Activated CD4-positive, alpha-beta memory T cell treated with anti-CD3 and anti-CD28 coated beads, Interleukin-2, amount 10 ng/mL, durations not matched to agents 7 days and 5 days (primary cell): Measurements from ENCODE around the gene TLK2. TPM values are rescaled to one million over a fixed set of nuclear protein-coding genes. Genes with fewer than 3 reads are reported as not detected.

Experiments used
- total RNA-seq, 2 experiments: library from RNA; stranded (reverse); gene quantifications; one replicate each; pipeline ENCODE4 v1.2.3, GENCODE V29; 2021

Gene TLK2
- total RNA-seq, 2 experiments from 2014 or later, result 42.2 to 46.1 TPM

Other genes with a start within 250 kb of the TLK2 start
- not detected for gene EFCAB3, start 98.3 kb upstream of the TLK2 start, total RNA-seq
- 10 to 100 TPM; 16.6 to 16.7 TPM for gene METTL2A, start 54.9 kb upstream of the TLK2 start, total RNA-seq
- gene MRC2, start 148.8 kb downstream of the TLK2 start, total RNA-seq, result 1 to 10 TPM; 6.2 to 8.9 TPM